HG03045 (cell line): Measurements from ENCODE around the gene NRBF2.
A peak's percentile ranks its signal among the peaks of the same experiment; 100 is the strongest.
"Not testable (repeated sequence)": the region's sequence is repeated elsewhere in the genome, so short reads cannot be mapped to it uniquely, and the experiment has no call there.

Source experiments
- ATAC-seq: cut with Tn5 transposase; IDR thresholded peaks from one replicate; pipeline ENCODE4 v1.9.1; 2021; ENCODE audit warnings: mild to moderate bottlenecking, moderate library complexity; ENCODE audit not compliant: unreplicated experiment

NRBF2 gene

GRCh38 chr10:63133056-63133820 is at the start of gene NRBF2:
Gene NRBF2 (plus strand): TSS chr10:63133328. CDS start chr10:63133471, 143 bp downstream.
- ATAC-seq, result peak; percentile 98

GRCh38 chr10:63083406-63083805 is 49.7 kb upstream of the NRBF2 start:
- not testable (repeated sequence) for ATAC-seq

- ATAC-seq, result no peak
Observed at GRCh38 chr10:63083904-63084689, 49.0 kb upstream of the NRBF2 start.

- ATAC-seq, result no peak
Observed at GRCh38 chr10:63084690-63085382, 48.3 kb upstream of the NRBF2 start.

- ATAC-seq, result no peak
Observed at GRCh38 chr10:63093227-63093626, 39.9 kb upstream of the NRBF2 start.

- no peak for ATAC-seq
Observed at GRCh38 chr10:63094405-63094804, 38.7 kb upstream of the NRBF2 start.

- no peak for ATAC-seq
Observed at GRCh38 chr10:63094881-63095280, 38.2 kb upstream of the NRBF2 start.

- no peak for ATAC-seq
Observed at GRCh38 chr10:63099734-63100133, 33.4 kb upstream of the NRBF2 start.

GRCh38 chr10:63101091-63101490 is 32.0 kb upstream of the NRBF2 start:
- not testable (repeated sequence) for ATAC-seq

GRCh38 chr10:63102279-63102883 is 30.7 kb upstream of the NRBF2 start:
- not testable (repeated sequence) for ATAC-seq

GRCh38 chr10:63103178-63103577 is 29.9 kb upstream of the NRBF2 start:
- ATAC-seq, result not testable (repeated sequence)

GRCh38 chr10:63103971-63104409 is 29.1 kb upstream of the NRBF2 start:
- no peak for ATAC-seq

GRCh38 chr10:63105225-63106110 is 27.7 kb upstream of the NRBF2 start:
- no peak for ATAC-seq

GRCh38 chr10:63106111-63106755 is 26.9 kb upstream of the NRBF2 start:
- ATAC-seq, result no peak

- no peak for ATAC-seq
Observed at GRCh38 chr10:63107943-63108437, 25.1 kb upstream of the NRBF2 start.

GRCh38 chr10:63110940-63111339 is 22.2 kb upstream of the NRBF2 start:
- ATAC-seq, result no peak

GRCh38 chr10:63114031-63114814 is 18.9 kb upstream of the NRBF2 start:
- no peak for ATAC-seq

- ATAC-seq, result no peak
Observed at GRCh38 chr10:63115732-63116383, 17.3 kb upstream of the NRBF2 start.
